SK-N-SH (cell line): ENCODE data around the gene UPK1A. TPM values are rescaled to one million over a fixed set of nuclear protein-coding genes. Genes with fewer than 3 reads are reported as not detected.

Experiments used
- CTCF ChIA-PET: fragments of 300-600, 350-600 bp; formaldehyde crosslinking; extraction: SDS; loops from one replicate; lab custom pipeline; 2021; lab: Yijun Ruan, JAX
- POLR2A ChIA-PET: fragments of 350-600 bp; sonication (Branson Sonifier 250); formaldehyde crosslinking; extraction: SDS; loops from one replicate; lab custom pipeline; 2020; ENCODE audit warnings: antibody characterized with exemption, inconsistent platforms; lab: Yijun Ruan, JAX
- DNase-seq: peaks from one replicate; pipeline ENCODE4 v3.0.0; 2012
- H2AFZ ChIP-seq: fragments of 200-600 bp; sonication (generic); 2 replicates; pipeline ENCODE4 v1.8.1; 2016; ENCODE audit warnings: antibody characterized with exemption, mild to moderate bottlenecking, low read depth
- H3F3A ChIP-seq: fragments of 200-600 bp; sonication (generic); replicated peaks from 2 replicates; pipeline ENCODE3; 2016; ENCODE audit warnings: antibody characterized with exemption, mild to moderate bottlenecking; ENCODE audit not compliant: insufficient read depth
- H3K27ac ChIP-seq, 2 experiments: fragments of 200-500 bp in 1 of 2; fragments of 200-600 bp in 1 of 2; sonication (Bioruptor generic) in 1 of 2; sonication (generic), shearing (Covaris generic) in 1 of 2; 2 replicates each; pipeline versions ENCODE4 v1.5.1 to v1.6.1; 2014 to 2016; ENCODE audit warnings: low read depth in 2 of 2, inconsistent platforms in 1 of 2, low read length in 1 of 2, mild to moderate bottlenecking in 1 of 2, mixed read lengths in 1 of 2
- H3K27me3 ChIP-seq: fragments of 200-600 bp; sonication (generic), shearing (Covaris generic); 2 replicates; pipeline ENCODE4 v1.6.1; 2016; ENCODE audit warnings: mixed run types; ENCODE audit not compliant: insufficient read depth
- H3K36me3 ChIP-seq, 2 experiments: fragments of 200-500 bp in 1 of 2; fragments of 200-600 bp in 1 of 2; sonication (Bioruptor generic) in 1 of 2; sonication (generic) in 1 of 2; replicated peaks in 1 of 2; 2 replicates each; pipeline versions ENCODE3 to v1.5.1; 2014 to 2016; ENCODE audit warnings: low read length in 1 of 2, mild to moderate bottlenecking in 1 of 2; ENCODE audit not compliant: insufficient read depth in 2 of 2, control insufficient read depth in 1 of 2
- H3K4me1 ChIP-seq, 2 experiments: fragments of 200-500 bp in 1 of 2; fragments of 200-600 bp in 1 of 2; sonication (Bioruptor generic) in 1 of 2; sonication (generic), shearing (Covaris generic) in 1 of 2; 2 replicates each; pipeline versions ENCODE4 v1.5.1 to v1.6.1; 2014 to 2016; ENCODE audit warnings: low read depth in 1 of 2, low read length in 1 of 2, mixed run types in 1 of 2; ENCODE audit not compliant: insufficient read depth in 2 of 2, control insufficient read depth in 1 of 2
- H3K4me2 ChIP-seq: fragments of 200-600 bp; sonication (generic), shearing (Covaris generic); 2 replicates; pipeline ENCODE4 v1.6.1; 2017; ENCODE audit warnings: mixed run types
- H3K4me3 ChIP-seq, 2 experiments: fragments of 200-500 bp in 1 of 2; fragments of 200-600 bp in 1 of 2; sonication (Bioruptor generic) in 1 of 2; sonication (generic), shearing (Covaris generic) in 1 of 2; 2 replicates each; pipeline versions ENCODE4 v1.5.1 to v1.8.1; 2014 to 2016; ENCODE audit warnings: low read depth in 2 of 2, inconsistent platforms in 1 of 2, low read length in 1 of 2, mild to moderate bottlenecking in 1 of 2, mixed read lengths in 1 of 2, moderate library complexity in 1 of 2
- H3K79me2 ChIP-seq: fragments of 200-600 bp; sonication (generic); 2 replicates; pipeline ENCODE4 v1.8.1; 2017; ENCODE audit warnings: mild to moderate bottlenecking; ENCODE audit not compliant: insufficient read depth
- H3K9ac ChIP-seq: fragments of 200-600 bp; sonication (generic); 2 replicates; pipeline ENCODE4 v1.6.1; 2017; ENCODE audit warnings: mixed run types
- H3K9me2 ChIP-seq: fragments of 200-600 bp; sonication (generic); 2 replicates; pipeline ENCODE4 v1.6.1; 2017; ENCODE audit warnings: mixed run types
- H3K9me3 ChIP-seq: fragments of 200-600 bp; sonication (generic); 2 replicates; pipeline ENCODE4 v1.6.1; 2017; ENCODE audit warnings: mixed run types, mild to moderate bottlenecking, moderate library complexity
- H4K20me1 ChIP-seq: fragments of 200-600 bp; sonication (generic); 2 replicates; pipeline ENCODE4 v1.6.1; 2017; ENCODE audit warnings: mild to moderate bottlenecking, mixed run types; ENCODE audit not compliant: insufficient read depth
- CHD2 ChIP-seq: fragments of 150-350 bp; IDR thresholded peaks from 2 replicates; pipeline ENCODE4 v1.6.1; 2018; ENCODE audit warnings: low read length; ENCODE audit not compliant: partially characterized antibody
- CTCF ChIP-seq: fragments of 200-600 bp; sonication (generic); IDR thresholded peaks from 2 replicates; pipeline ENCODE4 v1.6.1; 2017; ENCODE audit warnings: antibody characterized with exemption, mild to moderate bottlenecking, moderate library complexity
- EP300 ChIP-seq, 2 experiments: IDR thresholded peaks; 2 replicates each; pipeline versions ENCODE4 v1.4.0 to v1.6.1; 2012; ENCODE audit warnings: borderline replicate concordance in 1 of 2, low read depth in 1 of 2, low read length in 1 of 2
- FOXJ3 ChIP-seq: sonication (generic); formaldehyde crosslinking; IDR thresholded peaks from 2 replicates; pipeline ENCODE4 v1.5.1; 2020; ENCODE audit warnings: mild to moderate bottlenecking, missing genetic modification reagents
- GABPA ChIP-seq: IDR thresholded peaks from 2 replicates; pipeline ENCODE4 v1.4.0; 2012; ENCODE audit warnings: low read depth, mild to moderate bottlenecking
- GATA2 ChIP-seq: sonication (generic); formaldehyde crosslinking; IDR thresholded peaks from 2 replicates; pipeline ENCODE4 v1.5.0; 2020; ENCODE audit warnings: mild to moderate bottlenecking, missing genetic modification reagents
- IRF3 ChIP-seq: fragments of 150-350 bp; IDR thresholded peaks from 2 replicates; pipeline ENCODE4 v1.6.1; 2016; ENCODE audit warnings: mild to moderate bottlenecking, low read depth, low read length
- JUND ChIP-seq: IDR thresholded peaks from 2 replicates; pipeline ENCODE4 v1.4.0; 2012
- MAX ChIP-seq: IDR thresholded peaks from 2 replicates; pipeline ENCODE4 v1.4.0; 2012; ENCODE audit warnings: low read depth
- MXI1 ChIP-seq: IDR thresholded peaks from 2 replicates; pipeline ENCODE4 v1.6.1; 2012; ENCODE audit warnings: mild to moderate bottlenecking, low read depth, low read length, improper control_type of control experiment
- RCOR1 ChIP-seq: fragments of 150-350 bp; IDR thresholded peaks from 2 replicates; pipeline ENCODE4 v1.6.1; 2017; ENCODE audit warnings: antibody characterized with exemption, low read length
- WGBS: methylation state at CpG from one replicate; pipeline ENCODE4 v1.1.6; 2017; ENCODE audit warnings: low lambda C conversion rate; 5-methylcytosine and 5-hydroxymethylcytosine counted together
- polyA plus RNA-seq, 3 experiments: library from polyadenylated mRNA; depleted of rRNA; stranded (reverse); fragments of >200 nt; gene quantifications; 2 replicates each; pipeline ENCODE4 v1.2.3, GENCODE V29; 2012

Gene UPK1A
- polyA plus RNA-seq, 1 of the 3 experiments (the other 2 are of a cell fraction), result 0.16 TPM

- ChIA-PET CTCF (interaction anchor here (1.1 to 1.9 kb wide), 3 partner anchors 18 to 100 kb away, joined by 3 to 4 read pairs (median 3); no protein-coding TSS in a partner anchor), POLR2A (interaction anchor here (1.2 to 1.6 kb wide), 2 partner anchors 18 to 21 kb away, joined by 3 to 5 read pairs; no protein-coding TSS in a partner anchor)
- Histone ChIP-seq H3K9me3 (no peaks in the 10 kb centered on the region), H2AFZ (no peak overlapping the region), H3K79me2 (peaks cover 28% of the 10 kb centered on the region), H3K36me3 (peaks cover 13 to 41% of the 10 kb centered on the region in 2 experiments), H3K4me1 (peaks cover 5 to 24% of the 10 kb centered on the region in 2 experiments; a peak in 3 of 4 replicates), H3F3A (peaks cover 6% of the 10 kb centered on the region), H3K9ac (peak overlapping the region; percentile 69; the same call in 1 of the 2 replicates), H3K4me2 (peak overlapping the region; percentile 97), H3K4me3 (peak overlapping the region; percentile 86 to 88; a peak in 3 of 4 replicates), H3K27ac (no peak overlapping the region), H3K27me3 (no peaks in the 10 kb centered on the region), H4K20me1 (peaks cover 28% of the 10 kb centered on the region), H3K9me2 (no peaks in the 10 kb centered on the region)
- DNase-seq, result no peak
- TF ChIP-seq JUND, result no peak
- no peak for TF ChIP-seq EP300 (IDR thresholded peaks at IDR 0.05; ENCODE audit: borderline replicate concordance in 1 of 2, low read depth in 1 of 2, low read length in 1 of 2)
- no peak for TF ChIP-seq IRF3
- 92% methylated on average over 27 of the region's 32 CpGs for WGBS
These were observed 53.3 kb downstream of the UPK1A start for GRCh38 chr19:35719402-35720162.

GRCh38 chr19:35720163-35720524, 53.8 kb downstream of the UPK1A start:
- Histone ChIP-seq H4K20me1 (peaks cover 28% of the 10 kb centered on the region), H3K9ac (no peak overlapping the region), H3K27me3 (no peaks in the 10 kb centered on the region), H3F3A (peaks cover 6% of the 10 kb centered on the region), H3K9me3 (no peaks in the 10 kb centered on the region), H3K4me1 (peaks cover 5 to 24% of the 10 kb centered on the region in 2 experiments; a peak in 3 of 4 replicates), H3K79me2 (peaks cover 28% of the 10 kb centered on the region), H3K9me2 (no peaks in the 10 kb centered on the region), H3K4me2 (no peak overlapping the region), H2AFZ (no peak overlapping the region), H3K27ac (no peak overlapping the region), H3K36me3 (peaks cover 13 to 46% of the 10 kb centered on the region in 2 experiments), H3K4me3 (no peak overlapping the region)
- ChIA-PET CTCF (interaction anchor here (2.4 kb wide), 1 partner anchor 20 kb away, joined by 7 read pairs; no protein-coding TSS in a partner anchor), POLR2A (interaction anchor here (1.6 kb wide), 1 partner anchor 17 kb away, joined by 5 read pairs; no protein-coding TSS in a partner anchor)
- TF ChIP-seq CTCF (no peak), CHD2 (no peak), MAX (no peak), GATA2 (CRISPR knock-in tag) (no peak), FOXJ3 (CRISPR knock-in tag) (no peak), RCOR1 (no peak), GABPA (no peak), MXI1 (no peak)
- 96% methylated on average over 9 of the region's 9 CpGs for WGBS
- DNase-seq, result no peak
